ACC112 (cell line): ENCODE results near the gene ZER1.

Experiments
- H2AFZ ChIP-seq: fragments of 200-600 bp; sonication (generic); one replicate; pipeline ENCODE4 v1.6.0; 2017; ENCODE audit warnings: antibody characterized with exemption, low read length; ENCODE audit not compliant: unreplicated experiment
- H3K27ac ChIP-seq: fragments of 200-600 bp; sonication (generic); 2 replicates; pipeline ENCODE4 v1.5.1; 2014; ENCODE audit warnings: low read depth, mild to moderate bottlenecking, antibody characterized with exemption, low read length, moderate library complexity
- H3K27me3 ChIP-seq: fragments of 200-600 bp; sonication (generic); 2 replicates; pipeline ENCODE4 v1.6.1; 2014; ENCODE audit warnings: mild to moderate bottlenecking, antibody characterized with exemption, low read length, moderate library complexity, mixed read lengths; ENCODE audit not compliant: insufficient read depth
- H3K36me3 ChIP-seq: fragments of 200-600 bp; sonication (generic); 2 replicates; pipeline ENCODE4 v1.6.1; 2016; ENCODE audit warnings: mild to moderate bottlenecking, antibody characterized with exemption, low read length, moderate library complexity, mixed read lengths; ENCODE audit not compliant: insufficient read depth
- H3K4me1 ChIP-seq: fragments of 200-600 bp; sonication (generic); one replicate; pipeline ENCODE4 v1.6.1; 2016; ENCODE audit warnings: low read length, mixed read lengths; ENCODE audit not compliant: insufficient read depth, unreplicated experiment, control insufficient read depth
- H3K4me3 ChIP-seq: fragments of 200-600 bp; sonication (generic); 2 replicates; pipeline ENCODE4 v1.5.1; 2014; ENCODE audit warnings: mild to moderate bottlenecking, low read depth, low read length
- H3K79me2 ChIP-seq: fragments of 200-600 bp; sonication (generic); one replicate; pipeline ENCODE4 v1.6.0; 2016; ENCODE audit warnings: low read length; ENCODE audit not compliant: control insufficient read depth, unreplicated experiment, insufficient read depth

Gene ZER1

DNA sequence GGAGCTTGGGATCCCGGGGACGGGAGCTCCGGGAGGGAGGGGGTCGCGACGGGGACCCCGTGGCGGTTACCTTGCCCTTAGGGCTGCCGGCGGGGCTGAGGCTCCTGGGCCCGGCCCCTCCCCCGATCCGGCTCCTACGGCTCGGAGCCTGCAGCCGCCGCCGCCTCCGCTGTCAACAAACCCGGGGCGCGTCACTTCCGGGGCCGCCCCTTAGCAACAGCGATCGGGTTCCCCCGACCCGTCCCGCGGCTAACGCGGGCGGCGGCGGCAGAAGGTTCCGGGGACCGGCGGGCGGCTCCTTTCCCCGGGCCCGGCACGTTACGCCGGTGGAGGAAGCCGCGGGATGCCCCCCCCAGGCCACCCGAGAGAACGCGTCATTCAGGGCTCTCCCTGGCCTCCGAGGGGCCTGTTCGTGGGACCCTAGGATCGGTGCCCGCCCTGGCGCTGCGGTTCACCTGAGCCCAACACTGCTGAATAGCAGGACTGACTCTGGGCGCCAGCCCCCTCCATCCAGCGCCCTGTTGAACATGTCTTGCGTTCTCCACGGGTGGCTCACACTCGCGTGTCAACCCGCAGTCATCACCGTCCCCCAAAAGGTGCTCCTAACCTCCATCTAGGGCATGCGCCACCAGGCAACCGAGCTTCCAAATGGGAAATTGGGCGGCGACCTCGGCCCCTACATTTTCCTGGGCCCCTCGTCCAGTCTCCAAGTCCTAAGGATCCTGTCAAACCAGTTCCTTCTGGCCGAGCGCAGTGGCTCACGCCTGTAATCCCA, at the start of gene ZER1:
TSS of gene ZER1 (minus strand) at position 183 of the 775 bp plus-strand sequence. CDS start 16,362 bp downstream, outside the sequence.
- Histone ChIP-seq H3K27me3 (no peaks in the 10 kb centered on the region), H3K4me3 (peak within 1 kb of the TSS; percentile 82), H3K27ac (peak within 1 kb of the TSS; percentile 68), H3K79me2 (peaks cover 14% of the 10 kb centered on the region), H3K36me3 (no peaks in the 10 kb centered on the region), H3K4me1 (peaks cover 8% of the 10 kb centered on the region), H2AFZ (peak within 1 kb of the TSS; percentile 100)

DNA sequence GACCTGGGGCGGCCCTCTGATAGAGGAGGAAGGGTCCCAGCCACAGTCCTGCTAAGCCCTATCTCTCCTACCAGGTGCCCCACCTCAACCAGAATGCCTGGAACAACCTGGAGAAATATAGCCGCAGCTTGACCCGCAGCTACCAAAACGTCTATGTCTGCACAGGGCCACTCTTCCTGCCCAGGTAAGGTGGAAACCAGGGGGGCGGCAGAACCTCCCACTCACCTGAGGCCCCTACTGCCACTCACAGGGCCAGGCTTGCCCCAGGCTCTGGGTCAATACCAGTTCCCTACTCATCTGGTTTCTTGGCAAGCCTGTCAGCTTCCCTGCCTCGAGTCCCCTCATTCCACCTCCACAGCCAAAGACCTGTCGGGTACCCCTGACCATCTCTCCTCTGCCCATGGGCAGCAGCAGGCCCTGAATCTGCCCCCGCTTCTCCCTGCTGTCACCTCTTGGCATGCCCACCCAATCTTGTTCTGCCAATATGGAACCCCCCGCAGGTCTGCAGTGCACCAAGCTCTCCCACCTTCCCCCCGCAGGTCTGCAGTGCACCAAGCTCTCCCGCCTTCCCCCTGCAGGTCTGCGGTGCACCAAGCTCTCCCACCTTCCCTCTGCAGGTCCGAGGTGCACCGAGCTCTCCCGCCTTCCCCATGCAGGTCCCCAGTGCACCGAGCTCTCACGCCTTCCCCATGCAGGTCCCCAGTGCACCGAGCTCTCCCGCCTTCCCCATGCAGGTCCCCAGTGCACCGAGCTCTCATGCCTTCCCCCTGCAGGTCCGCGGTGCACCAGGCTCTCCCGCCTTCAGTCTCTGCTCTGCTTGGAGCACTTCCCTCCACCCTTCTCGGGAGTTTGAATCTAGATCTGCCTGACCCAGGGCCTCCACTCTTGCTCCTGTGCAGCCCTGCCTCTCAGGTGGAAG, 49.2 kb upstream of the ZER1 start:
- peaks cover 4% of the 10 kb centered on the region; the same call in 1 of the 2 replicates for H3K36me3 ChIP-seq
- no peaks in the 10 kb centered on the region for H3K27me3 ChIP-seq
- no peak overlapping the region for H3K27ac ChIP-seq
- no peak overlapping the region for H3K4me3 ChIP-seq
- H2AFZ ChIP-seq = no peak overlapping the region
- H3K4me1 ChIP-seq = peaks cover 5% of the 10 kb centered on the region
- H3K79me2 ChIP-seq = peaks cover 3% of the 10 kb centered on the region

DNA sequence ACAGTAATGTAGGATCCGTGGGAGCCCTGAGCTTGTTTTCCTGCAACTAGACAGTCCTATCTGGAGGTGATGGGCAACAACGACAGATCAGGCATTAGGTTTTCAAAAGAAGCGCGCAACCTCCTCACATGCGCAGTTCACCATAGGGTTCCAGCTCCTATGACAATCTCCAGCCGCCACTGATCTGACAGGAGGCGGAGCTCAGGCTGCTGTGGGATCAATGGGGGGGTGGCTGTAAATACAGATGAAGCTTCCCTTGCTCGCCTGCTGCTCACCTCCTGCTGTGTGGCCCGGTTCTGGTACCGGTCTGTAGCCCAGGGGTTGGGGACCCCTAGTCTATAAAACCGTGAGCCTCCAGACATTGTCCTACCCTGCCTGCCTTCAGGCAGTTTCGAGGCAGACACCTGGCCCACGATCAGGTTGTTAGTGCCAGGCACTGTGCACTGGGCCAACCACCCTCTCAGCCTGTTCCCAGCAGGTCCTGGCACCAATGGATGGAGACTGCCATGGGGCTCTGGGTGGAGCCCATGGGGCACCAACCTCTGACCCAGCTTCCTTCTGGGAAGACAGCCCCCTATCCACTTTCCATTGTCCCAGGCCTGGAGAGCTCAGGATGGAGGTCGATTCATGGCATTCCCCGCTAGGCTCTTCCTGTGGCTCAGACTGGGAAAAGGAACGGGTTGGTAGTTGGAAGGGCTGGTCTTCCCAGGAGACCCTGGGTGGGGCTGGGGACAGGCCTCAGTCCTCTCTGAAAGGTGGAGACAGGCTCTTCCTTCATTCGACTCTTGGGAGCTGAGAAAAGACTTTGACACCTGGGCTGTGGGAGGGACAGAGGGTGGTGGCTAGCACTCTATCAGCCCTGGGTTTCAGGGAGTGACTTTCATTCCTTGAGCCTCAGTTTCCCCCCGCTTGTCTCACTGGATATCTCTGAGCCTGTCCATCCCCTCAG, 48.3 kb upstream of the ZER1 start:
- H3K27ac ChIP-seq = no peak overlapping the region
- H3K27me3 ChIP-seq = no peaks in the 10 kb centered on the region
- H3K4me1 ChIP-seq = peaks cover 5% of the 10 kb centered on the region
- H2AFZ ChIP-seq = no peak overlapping the region
- H3K79me2 ChIP-seq = peaks cover 3% of the 10 kb centered on the region
- peaks cover 4% of the 10 kb centered on the region; the same call in 1 of the 2 replicates for H3K36me3 ChIP-seq
- peak overlapping the region; percentile 94; the same call in 1 of the 2 replicates for H3K4me3 ChIP-seq

DNA sequence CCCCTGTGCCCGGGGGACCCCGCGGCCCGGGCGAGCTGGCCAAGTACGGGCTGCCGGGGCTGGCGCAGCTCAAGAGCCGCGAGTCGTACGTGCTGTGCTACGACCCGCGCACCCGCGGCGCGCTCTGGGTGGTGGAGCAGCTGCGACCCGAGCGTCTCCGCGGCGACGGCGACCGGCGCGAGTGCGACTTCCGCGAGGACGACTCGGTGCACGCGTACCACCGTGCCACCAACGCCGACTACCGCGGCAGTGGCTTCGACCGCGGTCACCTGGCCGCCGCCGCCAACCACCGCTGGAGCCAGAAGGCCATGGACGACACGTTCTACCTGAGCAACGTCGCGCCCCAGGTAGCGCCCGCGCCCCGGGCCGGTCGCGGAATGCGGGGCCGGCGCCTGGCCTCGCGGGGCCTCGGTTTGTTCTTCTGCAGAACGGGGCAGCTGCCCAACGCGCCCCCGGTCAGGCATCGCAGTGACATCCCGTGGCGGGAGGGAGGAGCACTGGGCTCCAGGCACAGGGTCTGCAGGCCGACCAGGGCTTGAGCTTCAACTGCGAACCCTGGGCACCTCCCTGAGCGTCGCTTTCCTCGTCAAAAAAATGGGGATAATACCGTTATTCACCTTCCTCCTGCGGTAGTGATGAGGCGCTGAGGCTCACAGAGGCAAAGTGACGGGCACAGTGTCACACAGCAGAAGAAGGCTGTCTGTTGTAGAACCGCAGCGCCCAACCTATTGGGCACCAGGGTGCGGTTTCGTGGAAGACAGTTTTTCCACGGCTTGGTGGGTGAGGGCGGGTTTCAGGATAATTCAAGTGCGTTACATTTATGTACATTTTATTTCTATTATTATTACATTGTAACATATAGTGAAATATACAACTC, 47.4 kb upstream of the ZER1 start:
- Histone ChIP-seq H3K79me2 (peaks cover 3% of the 10 kb centered on the region), H2AFZ (peak overlapping the region; percentile 73), H3K27ac (no peak overlapping the region), H3K36me3 (no peaks in the 10 kb centered on the region), H3K4me3 (peak overlapping the region; percentile 94), H3K27me3 (no peaks in the 10 kb centered on the region), H3K4me1 (peaks cover 5% of the 10 kb centered on the region)

DNA sequence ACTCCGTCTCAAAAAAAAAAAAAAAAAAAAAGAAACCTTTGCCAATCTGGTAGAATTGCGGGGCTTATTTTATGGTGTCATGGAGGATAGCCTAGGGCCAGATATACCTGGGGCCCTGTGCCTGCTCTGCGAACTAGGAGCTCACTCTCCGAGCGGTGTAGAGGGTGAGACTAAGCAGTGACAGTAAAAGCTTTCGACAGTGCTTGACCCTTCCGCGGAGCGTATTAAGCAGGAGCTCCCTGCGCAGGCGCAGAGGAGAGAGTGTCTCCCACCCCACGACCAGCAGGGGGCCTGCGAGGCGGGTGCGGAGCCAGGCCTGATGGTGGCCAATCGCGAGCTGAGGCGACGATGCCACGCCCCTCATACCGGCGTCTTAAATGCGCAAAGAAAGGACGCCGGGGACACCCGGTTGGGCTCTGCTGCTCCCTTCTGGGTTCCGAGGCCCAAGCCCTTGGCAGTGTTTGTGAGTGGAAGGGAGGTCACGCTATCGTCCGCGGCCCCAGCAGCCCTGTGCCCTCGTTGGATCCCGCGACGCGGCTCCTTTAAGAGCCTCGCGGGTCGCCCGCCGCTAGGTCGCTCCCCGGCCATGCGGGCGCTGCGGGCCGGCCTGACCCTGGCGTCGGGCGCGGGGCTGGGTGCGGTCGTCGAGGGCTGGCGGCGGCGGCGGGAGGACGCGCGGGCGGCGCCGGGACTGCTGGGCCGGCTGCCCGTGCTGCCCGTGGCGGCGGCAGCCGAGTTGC, 46.5 kb upstream of the ZER1 start, which contains the start of gene ENDOG:
TSS of gene ENDOG (plus strand) at position 402 of the 740 bp plus-strand sequence. CDS start at position 587, 185 bp downstream.
- no peaks in the 10 kb centered on the region for H3K27me3 ChIP-seq
- H3K36me3 ChIP-seq = no peaks in the 10 kb centered on the region
- H3K79me2 ChIP-seq = peaks cover 3% of the 10 kb centered on the region
- H3K4me3 ChIP-seq = peak within 1 kb of the TSS; percentile 94
- H3K4me1 ChIP-seq = peaks cover 5% of the 10 kb centered on the region
- H3K27ac ChIP-seq = no peak within 1 kb of the TSS; the same call in 1 of the 2 replicates
- peak within 1 kb of the TSS; percentile 89 for H2AFZ ChIP-seq

DNA sequence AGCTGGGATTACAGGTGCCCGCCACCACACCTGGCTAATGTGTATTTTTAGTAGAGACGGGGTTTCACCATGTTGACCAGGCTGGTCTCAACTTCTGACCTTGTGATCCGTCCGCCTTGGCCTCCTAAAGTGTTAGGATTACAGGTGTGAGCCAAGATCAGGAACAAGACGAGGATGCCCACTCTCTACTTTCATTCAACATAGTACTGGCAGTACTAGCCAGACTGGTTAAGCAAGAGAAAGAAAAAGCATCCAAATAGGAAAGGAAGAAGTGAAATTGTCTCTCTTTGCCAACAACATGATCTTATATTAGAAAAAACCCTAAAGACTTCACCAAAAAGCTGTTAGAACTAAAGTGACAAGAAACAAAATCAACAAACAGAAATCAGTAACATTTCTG, 39.1 kb upstream of the ZER1 start:
- H3K4me1 ChIP-seq = no peaks in the 10 kb centered on the region
- H2AFZ ChIP-seq = no peak overlapping the region
- no peaks in the 10 kb centered on the region for H3K79me2 ChIP-seq
- no peaks in the 10 kb centered on the region for H3K27me3 ChIP-seq
- H3K4me3 ChIP-seq = no peak overlapping the region
- H3K27ac ChIP-seq = no peak overlapping the region
- peaks cover 1% of the 10 kb centered on the region; the same call in 1 of the 2 replicates for H3K36me3 ChIP-seq

DNA sequence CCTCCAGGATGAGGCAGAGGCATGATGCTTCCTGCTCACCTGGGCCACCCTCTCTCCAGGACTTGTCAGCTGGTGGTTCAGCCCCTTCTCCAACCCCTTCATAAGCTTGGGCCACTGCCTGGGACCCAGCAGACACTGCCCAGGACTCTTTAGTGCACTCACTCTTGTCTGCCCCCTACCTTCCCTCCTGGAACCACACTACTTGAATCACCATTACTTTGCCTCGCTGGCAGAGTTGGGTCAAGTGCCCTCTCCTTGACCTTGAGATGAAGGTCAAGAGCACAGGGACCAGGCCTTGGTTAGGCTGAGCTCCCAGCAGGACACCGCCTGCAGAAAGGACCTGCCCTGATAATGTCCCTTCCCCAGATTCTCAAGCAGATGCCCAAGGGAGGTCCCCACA, 38.1 kb upstream of the ZER1 start:
- Histone ChIP-seq H3K79me2 (no peaks in the 10 kb centered on the region), H3K27me3 (no peaks in the 10 kb centered on the region), H3K27ac (no peak overlapping the region), H3K36me3 (peaks cover 4% of the 10 kb centered on the region; the same call in 1 of the 2 replicates), H3K4me1 (no peaks in the 10 kb centered on the region), H3K4me3 (no peak overlapping the region), H2AFZ (no peak overlapping the region)

DNA sequence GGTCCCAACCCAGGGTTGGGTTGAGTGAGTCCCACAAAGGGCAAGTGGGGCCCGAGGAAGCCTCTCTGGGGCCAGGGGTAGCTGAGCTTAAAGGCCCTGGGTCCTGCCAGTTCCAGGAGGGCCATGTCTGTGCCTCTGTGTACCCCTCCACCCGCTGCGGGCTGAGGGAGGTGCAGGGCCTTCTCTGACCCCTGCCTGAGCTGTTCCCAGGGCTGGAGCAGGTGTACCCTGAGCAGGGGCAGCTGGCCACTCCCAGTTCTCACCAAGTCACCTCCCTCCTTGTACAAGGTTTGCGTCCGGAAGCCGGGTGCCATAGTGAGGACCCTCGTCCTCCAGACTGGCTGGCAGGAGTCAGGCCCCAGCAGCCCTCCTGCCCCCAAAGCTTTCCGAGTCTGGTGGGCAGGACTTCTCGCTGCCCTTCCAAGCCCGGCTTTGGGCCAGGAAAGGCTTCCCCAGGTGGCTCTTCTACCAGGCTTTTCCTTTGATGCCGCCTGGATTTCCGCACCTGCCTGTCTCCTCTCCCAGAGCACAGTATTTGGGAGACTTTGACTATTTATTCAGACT, 37.4 kb upstream of the ZER1 start:
- Histone ChIP-seq H3K4me1 (no peaks in the 10 kb centered on the region), H3K27me3 (no peaks in the 10 kb centered on the region), H3K4me3 (no peak overlapping the region), H3K36me3 (peaks cover 4% of the 10 kb centered on the region; the same call in 1 of the 2 replicates), H2AFZ (no peak overlapping the region), H3K27ac (no peak overlapping the region), H3K79me2 (no peaks in the 10 kb centered on the region)
